Erythroblast (primary cell): ENCODE results near the gene CCSER1.

Experiments
- DNase-seq, 2 experiments: peaks; one replicate each; lab custom pipeline; 2025; lab: John Stamatoyannopoulos, UW
- GATA1 ChIP-seq: IDR thresholded peaks from 2 replicates; pipeline ENCODE4 v1.6.1; 2011; ENCODE audit warnings: low read depth, mild to moderate bottlenecking, control low read depth, low read length, moderate library complexity
- POLR2A ChIP-seq: IDR thresholded peaks from 2 replicates; pipeline ENCODE4 v1.6.1; 2011; ENCODE audit warnings: mild to moderate bottlenecking, low read length

CCSER1 gene

GRCh38 chr4:90580326-90580725 lies 453.1 kb downstream of the CCSER1 start:
- no peak for TF ChIP-seq POLR2A
- TF ChIP-seq GATA1: no peak
- no peak for DNase-seq

DNA sequence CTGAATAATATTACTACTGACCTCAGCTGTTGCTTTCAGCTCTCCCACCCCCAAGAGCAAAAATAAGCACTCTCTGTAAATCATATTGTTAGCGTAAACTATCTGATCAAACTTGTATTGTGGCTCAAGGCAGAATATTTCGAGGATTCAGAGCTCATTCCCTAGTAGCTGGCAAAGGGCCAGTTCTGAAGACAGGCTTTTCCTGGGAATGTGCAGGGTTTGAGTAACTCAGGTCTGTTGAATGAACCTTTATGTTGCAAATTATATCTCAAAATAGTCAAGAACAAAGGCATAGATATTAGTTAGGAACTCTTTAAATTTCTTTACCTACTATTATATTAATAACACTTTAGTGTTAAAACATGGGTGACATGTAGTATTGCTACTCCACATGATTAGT lies 454.9 kb downstream of the CCSER1 start:
- TF ChIP-seq POLR2A: no peak
- no peak for TF ChIP-seq GATA1
- DNase-seq: no peak

DNA sequence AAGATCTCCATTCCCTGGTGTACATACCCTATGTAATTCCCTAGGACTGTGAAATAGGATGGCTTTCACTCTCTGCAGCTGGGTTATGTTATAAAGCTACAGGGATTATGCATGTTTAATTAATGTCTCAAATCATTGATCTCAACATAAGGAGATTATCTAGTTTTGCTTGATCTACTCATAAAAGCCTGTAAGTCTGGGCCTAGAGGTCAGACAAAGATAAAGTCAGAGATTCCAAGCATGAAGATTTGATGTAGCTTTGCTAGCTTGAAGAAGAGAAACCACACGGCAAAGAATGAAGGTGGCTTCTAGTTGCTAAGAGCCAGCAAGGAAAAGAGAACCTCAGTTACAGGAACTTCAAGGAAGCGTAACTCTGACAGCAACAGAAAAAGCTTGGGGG lies 456.9 kb downstream of the CCSER1 start:
- no peak for DNase-seq
- no peak for TF ChIP-seq POLR2A
- no peak for TF ChIP-seq GATA1

DNA sequence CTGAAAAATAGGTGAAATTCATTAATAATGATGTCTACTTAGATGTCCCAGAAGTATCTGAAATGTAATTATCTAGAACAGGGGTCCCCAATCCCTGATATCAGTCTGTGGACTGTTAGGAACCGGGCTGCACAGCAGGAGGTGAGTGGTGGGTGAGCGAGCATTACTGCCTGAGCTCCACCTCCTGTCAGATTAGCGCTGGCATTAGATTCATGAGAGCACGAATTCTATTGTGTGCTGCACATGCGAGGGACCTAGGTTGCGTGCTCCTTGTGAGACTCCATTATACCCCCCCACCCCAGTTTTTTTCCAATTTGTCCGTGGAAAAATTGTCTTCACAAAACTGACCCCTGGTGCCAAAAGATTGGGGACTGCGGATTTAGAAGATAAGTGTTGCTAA lies 458.8 kb downstream of the CCSER1 start:
- no peak for TF ChIP-seq POLR2A
- no peak for TF ChIP-seq GATA1

GRCh38 chr4:90586799-90587198 lies 459.6 kb downstream of the CCSER1 start:
- DNase-seq: no peak
- TF ChIP-seq POLR2A: no peak
- no peak for TF ChIP-seq GATA1

More for the DNA sequence above, 458.8 kb downstream of the CCSER1 start:
- no peak for DNase-seq

GRCh38 chr4:90597927-90598326 lies 470.7 kb downstream of the CCSER1 start:
- no peak for DNase-seq
- no peak for TF ChIP-seq POLR2A
- TF ChIP-seq GATA1: no peak

GRCh38 chr4:90598741-90599140 lies 471.5 kb downstream of the CCSER1 start:
- no peak for DNase-seq
- TF ChIP-seq GATA1: no peak

- TF ChIP-seq POLR2A: no peak
- no peak for TF ChIP-seq GATA1
These were observed 475.5 kb downstream of the CCSER1 start for GRCh38 chr4:90602726-90603125.

DNA sequence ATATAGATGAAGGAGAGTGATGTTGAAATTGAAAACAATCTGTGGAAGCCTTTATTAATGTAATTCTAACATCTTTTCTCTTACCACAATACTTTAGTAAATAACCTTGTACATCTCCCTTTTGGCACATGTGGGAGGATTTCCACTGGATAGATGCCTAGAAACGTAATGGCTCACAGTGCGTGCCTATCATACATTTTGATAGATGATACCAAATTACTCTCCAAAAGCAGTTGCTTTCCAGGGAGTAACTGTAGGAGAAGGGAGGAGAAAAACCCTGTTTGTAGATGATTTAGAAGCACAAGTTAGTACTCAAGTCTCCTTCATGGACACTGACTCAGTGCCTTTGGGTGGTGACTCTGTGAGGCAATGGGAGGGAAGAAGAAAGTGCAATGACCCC lies 476.3 kb downstream of the CCSER1 start:
- no peak for TF ChIP-seq POLR2A
- no peak for DNase-seq

More at GRCh38 chr4:90602726-90603125, 475.5 kb downstream of the CCSER1 start:
- no peak for DNase-seq

- no peak for DNase-seq
- TF ChIP-seq POLR2A (no peak), GATA1 (no peak)
These were observed 479.6 kb downstream of the CCSER1 start for GRCh38 chr4:90606781-90607180.

DNA sequence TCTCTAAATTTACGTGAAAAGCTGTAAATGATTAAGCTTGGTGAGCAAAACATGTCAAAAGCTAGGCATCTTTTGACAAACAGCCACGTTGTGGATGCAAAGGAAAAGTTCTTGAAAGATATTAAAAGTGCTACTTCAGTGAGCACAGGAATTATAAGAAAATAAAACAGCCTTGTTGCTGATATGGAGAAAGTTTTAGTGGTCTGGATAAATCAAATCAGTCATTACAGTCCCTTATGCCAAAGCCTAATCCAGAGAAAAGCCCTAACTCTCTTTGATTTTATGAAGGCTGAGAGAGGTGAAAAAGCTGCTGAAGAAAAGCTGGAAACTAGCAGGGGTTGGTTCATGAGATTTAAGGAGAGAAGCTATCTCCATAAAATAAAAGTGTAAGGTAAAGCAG lies 487.2 kb downstream of the CCSER1 start:
- TF ChIP-seq GATA1: no peak
- no peak for TF ChIP-seq POLR2A
- no peak for DNase-seq

GRCh38 chr4:90621080-90621479 lies 493.9 kb downstream of the CCSER1 start:
- TF ChIP-seq POLR2A (no peak), GATA1 (no peak)
- DNase-seq: no peak

DNA sequence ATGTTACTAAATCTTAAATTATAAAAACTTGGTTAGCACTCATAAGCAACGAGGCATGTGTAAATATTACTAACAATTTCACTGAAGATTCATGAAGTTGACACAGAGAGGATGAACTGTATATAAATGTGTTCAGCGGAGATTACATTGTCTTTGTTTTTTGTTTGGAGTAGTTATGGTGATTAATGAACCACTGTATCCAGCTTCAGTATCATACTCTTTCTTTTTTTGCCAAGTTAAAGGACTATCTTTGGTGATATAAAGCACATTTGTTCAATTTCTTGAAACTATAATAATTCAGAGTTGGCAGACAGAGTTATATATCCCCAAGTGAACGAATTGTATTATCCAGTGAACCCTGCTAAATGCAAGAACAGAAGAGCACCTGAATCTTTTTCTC lies 497.6 kb downstream of the CCSER1 start:
- TF ChIP-seq POLR2A (no peak), GATA1 (no peak)
- no peak for DNase-seq

- TF ChIP-seq GATA1 (no peak), POLR2A (no peak)
- no peak for DNase-seq
These were observed 514.8 kb downstream of the CCSER1 start for GRCh38 chr4:90641861-90642599.

DNA sequence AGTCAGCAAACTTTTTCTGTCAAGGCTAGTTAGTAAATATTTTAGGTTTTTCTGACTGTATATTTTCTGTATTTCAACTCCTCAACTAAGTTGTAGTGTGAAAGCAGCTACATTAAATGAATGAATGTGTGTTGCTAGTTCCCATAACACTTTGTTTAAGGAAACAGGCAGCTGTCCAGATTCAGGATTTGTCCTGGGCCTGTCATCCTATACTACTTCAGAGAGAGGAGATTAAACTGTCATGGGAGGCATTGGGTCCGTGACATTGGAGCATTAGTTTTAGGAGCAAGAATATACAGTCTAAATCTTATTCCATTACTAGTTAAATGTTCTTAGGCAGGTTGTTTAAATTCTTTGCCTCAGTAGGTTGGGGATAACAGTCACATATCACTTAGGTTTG lies 516.0 kb downstream of the CCSER1 start:
- no peak for DNase-seq
- TF ChIP-seq POLR2A (no peak), GATA1 (no peak)
